GM19099 (cell line): ENCODE data around the gene SEC24C.

ENCODE experiments used
- POLR2A ChIP-seq: IDR thresholded peaks from 3 replicates; pipeline ENCODE4 v1.6.1; 2011; ENCODE audit warnings: low read depth; ENCODE audit not compliant: insufficient read length; ENCODE audit errors: extremely low read depth

The SEC24C gene

DNA sequence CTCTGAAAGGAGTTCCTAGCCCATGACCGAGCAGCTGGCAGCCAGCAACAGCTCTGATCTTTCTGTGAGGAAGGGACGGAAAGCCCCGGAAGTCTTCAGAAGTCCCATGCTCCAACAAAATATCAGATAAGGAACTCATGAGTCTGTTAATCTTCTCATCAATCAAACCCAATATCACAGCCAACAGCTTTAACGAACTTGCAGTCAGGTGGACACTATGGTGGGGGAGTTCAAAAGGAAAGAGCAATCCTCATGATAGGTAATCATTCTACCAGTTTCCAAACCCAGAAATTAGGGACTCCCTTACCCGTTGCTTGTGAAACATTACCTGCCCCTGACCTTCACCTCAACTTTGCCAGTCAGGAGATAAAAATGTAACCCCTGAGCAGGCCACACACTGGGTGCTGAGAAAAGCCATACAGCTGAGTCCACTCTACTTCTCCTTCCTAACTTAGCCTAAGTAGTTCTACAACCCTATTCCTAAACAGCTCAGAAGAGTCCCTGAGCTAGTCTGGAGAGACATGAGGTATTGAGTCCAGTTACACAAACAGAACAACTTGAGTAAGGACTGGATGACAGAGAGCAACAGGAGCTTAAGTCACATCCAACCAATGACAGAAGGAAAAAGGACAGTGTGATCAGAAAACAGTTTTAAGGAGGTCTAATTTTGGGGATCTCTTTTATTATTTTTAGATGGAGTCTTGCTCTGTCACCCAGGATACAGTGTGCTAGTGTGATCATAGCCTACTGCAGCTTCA lies 65.1 kb downstream of the SEC24C start:
- TF ChIP-seq POLR2A = no peak

DNA sequence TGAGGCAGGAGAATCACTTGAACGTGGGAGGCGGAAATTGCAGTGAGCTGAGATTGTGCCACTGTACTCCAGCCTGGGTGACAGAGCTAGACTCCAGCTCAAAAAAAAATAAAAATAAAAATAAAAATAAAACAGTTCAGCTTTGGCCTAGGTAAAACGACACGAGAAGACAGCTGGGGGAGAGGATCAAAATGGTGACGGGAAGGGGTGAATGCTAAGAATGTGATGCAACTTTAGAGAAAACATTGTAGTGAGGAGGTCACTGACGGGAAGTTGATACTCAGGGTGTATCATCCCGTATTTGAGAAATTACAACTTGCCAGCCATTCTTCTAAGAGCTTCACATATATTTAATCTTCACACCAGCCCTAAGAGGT lies 66.2 kb downstream of the SEC24C start:
- TF ChIP-seq POLR2A = no peak

DNA sequence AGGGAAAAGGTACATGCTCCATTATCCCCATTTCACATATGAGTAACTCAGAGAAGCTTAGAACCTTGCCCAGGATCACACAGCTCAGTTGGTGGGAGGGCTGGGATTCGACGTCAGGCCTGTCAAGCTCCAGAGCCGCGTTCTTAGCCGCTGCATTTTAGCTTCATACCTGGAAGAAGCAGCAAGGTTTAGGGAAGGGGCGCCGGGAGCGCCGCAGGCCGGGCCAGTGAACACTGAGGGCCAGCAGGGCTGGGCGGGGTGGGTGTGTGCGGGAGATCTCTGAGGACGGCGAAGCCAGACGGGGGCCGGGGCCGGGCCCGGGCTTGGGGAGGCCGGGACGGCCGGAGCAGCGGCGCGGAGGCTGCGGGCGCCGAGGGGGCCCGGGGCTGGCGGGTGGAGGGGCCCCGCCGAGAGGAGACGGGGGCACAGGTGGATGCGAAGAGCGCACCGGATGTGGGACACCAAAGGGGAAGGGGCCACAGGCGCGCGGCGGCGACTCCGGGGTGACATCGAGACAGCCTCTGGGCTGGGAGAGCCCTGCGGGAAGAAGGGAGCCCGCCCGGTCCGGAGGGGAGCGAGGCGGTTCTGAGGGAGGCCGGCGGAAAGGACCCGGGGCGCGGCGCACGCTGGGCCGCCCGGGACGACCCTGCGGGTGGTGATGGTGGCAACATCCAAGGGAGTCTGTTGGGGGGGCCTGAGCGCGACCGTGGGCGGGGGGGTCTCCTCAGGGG lies 66.7 kb downstream of the SEC24C start:
- no peak for TF ChIP-seq POLR2A

DNA sequence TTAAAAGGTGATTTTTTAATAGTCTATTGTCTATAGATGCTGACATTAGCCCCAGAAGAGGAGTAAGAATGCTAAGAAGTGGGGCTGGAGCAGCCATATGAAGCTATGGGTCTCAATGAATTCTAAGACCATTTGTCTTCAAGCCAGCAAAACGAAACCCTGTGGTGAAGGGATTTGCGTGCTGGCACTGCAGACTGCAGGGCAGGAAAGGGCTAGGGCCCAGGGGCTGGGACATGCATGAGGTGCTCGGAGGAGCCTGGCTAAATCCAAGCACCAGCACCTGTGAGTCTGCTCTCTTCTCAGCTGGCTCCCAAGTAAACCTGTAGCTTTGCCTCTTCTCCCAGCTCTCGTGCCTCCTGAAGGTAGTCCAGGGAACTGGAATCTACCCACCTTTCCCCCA lies 68.5 kb downstream of the SEC24C start:
- no peak for TF ChIP-seq POLR2A

DNA sequence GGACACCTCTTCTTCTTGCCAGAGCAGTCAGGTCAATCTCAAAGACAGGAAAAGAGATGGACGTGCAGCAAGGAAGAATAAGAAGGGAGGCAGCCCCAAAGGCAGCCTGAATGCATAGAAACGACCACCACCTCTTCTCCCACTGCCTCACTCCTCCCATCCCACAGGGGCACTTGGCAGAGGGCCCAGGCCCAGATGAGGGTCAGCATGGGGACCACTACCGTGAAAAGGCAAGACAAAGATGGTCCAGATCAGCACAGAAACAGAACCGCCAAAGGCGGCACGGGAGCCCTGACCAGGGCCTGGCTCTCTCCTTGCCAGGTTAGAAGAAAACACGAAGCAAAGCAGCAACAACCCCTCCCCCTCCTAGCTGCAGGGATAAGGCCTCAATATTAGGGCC lies 69.2 kb downstream of the SEC24C start:
- TF ChIP-seq POLR2A = no peak

DNA sequence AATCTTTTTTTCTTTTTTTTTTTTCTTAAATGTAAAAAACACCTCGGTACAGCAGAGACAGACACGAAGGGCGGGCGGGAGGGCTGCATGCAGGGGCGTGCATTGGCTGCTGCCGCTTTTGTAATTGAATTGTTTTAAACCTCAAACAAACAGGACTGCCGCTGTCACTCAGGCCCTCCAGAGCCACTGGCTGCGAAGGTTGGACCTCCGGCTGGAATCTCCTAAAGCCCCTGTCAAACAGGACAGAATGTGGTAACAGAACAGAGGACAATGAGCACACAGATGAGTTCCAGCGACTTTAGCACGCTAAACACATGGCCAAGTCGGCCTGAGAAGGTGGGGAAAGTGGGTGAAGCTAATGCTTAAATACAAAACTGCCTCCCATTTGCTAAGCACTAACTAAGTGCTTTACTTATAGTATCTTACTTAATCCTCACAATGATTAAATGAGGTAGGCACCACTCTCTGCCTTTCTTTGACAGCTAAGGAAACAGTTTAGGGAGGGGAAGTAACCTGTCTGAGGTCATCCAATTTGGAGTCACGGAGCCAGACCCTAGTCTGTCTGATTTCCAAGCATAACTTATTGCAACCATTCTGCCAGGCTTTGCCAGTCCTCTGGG lies 70.2 kb downstream of the SEC24C start:
- no peak for TF ChIP-seq POLR2A

DNA sequence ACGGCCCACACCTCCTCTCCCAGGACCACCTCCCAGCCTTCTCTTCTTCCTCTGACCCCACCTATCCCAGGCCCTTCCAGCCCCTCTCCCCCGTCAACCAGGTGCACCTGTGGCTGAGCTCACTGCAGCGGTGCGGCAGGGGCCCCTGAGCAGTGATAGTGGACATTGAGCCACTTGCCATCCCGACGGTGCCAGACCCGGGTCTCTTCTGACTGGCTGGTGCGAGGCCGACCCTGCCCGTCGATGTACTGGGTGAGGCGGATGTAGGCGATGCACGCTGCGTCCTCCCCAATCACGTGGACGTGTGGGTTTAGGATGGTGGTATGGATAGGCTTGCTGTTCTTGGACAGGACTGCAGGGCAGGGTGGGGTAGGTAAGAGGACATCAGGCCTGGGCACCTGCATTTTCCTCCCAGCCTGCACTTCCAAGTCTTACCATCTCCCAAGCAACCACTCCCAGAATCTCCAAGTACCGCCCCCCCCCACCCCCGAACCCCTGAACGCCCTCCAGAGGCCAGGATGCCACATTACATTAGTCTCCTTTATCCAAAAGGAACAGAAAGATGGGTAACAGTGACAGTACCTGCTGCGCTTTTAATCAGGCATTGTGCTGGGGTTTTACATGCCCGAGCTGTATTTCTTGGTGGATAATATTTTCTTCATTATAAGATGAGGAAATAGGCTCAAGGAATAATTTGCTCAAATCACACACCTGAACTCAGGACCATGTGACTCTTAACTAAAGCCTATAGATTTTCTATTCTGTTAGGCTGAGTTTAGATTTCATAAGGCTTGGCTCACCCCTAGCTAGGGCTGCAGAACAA lies 70.9 kb downstream of the SEC24C start:
- no peak for TF ChIP-seq POLR2A

DNA sequence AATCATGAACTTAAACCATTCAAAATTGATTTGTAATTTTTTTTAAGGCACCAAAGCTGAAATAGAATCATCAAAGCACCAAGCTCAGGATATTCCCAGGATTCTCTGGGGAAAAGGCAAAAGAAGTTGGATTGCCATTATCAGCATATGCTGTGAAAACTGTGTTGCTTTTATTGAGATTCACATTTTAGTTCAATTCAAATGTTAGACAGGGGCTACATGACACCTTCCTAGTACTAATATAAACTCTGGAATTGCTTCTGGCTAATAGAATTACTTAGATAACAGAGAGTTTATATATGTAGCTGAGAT lies 71.5 kb downstream of the SEC24C start:
- TF ChIP-seq POLR2A = no peak

DNA sequence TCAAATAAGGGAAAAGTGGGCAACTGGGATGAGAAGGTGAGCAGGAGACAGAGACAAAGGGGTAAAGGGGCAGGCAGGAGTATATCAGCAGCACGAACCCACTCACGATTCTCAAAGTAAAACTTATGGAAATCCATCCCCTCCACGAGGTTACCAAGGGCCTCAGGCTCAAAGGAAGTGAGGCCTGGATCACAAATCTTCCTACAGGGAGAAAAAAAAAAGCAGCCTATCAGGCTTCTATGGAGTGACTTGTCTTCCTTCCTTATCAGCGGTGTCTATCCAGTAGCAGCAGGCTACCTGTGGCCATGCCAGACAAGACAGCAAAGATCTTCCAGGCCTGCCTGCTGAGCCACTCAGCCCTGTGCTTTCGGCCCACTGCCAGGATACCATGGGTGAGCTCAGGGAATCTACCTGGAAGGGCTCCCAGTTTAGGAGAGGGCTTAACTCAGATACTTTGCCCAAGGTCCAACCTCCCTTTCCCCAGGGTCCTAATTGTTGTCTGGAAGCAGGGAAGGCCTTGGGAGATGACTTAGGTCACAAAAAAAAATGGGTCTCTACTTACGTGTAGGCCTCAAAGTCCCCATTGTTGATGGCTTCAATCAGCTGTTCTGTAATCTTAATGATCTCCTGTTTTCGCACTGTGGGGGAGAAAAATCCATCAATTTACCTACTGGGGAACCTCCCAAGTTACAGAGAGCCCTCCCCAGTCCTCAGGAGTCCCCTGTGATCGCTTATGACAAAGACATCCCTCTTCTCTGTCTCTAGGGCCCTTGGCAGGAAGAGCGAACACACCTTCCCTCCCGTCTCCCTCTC lies 73.0 kb downstream of the SEC24C start:
- TF ChIP-seq POLR2A = no peak

DNA sequence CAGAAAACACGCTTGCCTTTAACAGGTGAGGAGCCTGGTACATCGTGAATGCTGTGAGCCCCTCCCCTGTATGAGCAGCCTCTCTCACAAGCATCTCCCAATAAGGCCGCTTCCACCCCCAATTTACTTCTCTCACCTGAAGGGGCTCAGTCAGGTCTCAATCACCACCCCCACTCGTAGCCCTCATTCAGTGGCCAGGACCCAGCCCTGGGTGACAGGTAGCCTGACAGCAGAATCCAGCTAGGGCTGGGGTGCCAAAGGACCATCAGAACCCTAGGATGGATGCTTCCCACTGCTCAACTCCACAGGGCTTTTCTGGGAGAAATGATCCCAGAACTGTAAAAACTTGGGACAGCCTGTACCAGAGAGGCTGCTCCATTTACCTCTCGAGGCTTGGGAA lies 73.7 kb downstream of the SEC24C start:
- TF ChIP-seq POLR2A = no peak

DNA sequence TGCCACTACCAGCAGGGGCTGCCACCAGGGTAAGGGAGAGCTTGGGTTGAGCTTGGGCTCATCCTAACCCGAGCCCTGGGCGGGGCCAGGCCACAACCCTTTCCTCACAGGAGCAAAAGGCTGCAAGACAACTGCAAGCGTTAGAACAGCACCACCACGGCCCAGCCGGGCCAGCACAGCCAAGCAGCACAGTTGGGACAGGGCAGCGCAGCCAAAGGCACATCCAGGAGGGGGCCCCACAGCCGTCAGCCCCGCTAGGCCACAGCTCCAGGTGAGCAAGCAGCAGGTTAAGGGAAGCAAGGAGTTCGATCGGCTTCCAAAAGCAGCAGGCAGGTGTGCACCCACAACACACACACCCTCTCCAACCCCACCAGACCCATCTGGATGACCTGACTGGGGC lies 74.2 kb downstream of the SEC24C start:
- no peak for TF ChIP-seq POLR2A

DNA sequence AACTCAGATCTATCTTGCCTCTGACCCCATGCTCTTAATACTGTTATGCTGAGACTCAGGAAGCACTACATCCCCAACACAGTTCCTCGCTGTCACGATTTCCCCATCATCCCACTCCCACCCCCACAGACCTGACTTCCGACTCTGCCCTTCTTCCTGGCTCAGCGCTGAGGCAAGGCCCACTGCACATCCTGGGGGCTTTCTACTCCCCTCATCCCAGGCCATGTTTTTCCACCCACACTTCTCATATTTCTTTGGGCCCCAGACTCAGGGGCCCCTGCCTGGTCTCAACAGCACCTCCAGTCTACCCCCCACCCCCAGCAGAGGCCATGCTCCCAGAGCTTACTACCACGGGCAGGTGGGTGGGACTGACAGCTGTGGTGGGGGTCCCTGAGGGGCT lies 74.9 kb downstream of the SEC24C start:
- no peak for TF ChIP-seq POLR2A

DNA sequence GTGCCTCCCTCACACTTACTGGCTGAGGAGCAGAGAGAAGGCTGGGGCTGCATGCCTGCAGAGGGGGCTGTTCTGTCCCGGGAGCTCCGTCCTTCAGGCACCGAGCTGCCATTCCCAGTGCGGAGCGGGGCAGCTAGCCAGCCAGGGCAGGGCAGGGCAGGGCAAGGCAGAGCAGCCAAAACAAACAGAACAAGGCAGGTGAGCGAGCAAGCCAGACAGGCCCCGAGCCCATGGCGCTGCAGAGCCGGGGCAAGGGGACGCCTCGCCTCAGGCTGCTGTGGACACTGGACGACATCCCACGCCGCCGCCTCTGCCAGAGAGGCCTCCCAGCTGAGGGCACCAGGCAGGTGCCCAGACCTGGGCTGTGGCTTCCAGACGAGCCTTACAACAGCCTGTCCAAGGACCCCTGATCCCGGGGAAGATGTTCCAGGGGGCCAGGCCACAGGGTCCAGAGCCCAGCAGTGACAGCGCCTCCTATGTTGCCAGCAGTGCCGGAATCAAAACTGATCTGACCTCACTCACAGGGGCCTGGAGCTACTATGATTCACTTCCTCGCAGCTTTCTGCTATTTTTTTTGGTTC lies 75.4 kb downstream of the SEC24C start:
- no peak for TF ChIP-seq POLR2A
